Psoas muscle (tissue), 8 donors: ENCODE measurements around the gene NLRP6. TPM values are rescaled to one million over a fixed set of nuclear protein-coding genes. Genes with fewer than 3 reads are reported as not detected.
"Not testable (repeated sequence)": the region's sequence is repeated elsewhere in the genome, so short reads cannot be mapped to it uniquely, and the experiment has no call there.

ENCODE experiments used
- ATAC-seq, 4 donors: fragments of 200-7000 bp; cut with Tn5 transposase; one replicate each; pipeline ENCODE4 v1.9.1; 2020; ENCODE audit warnings: moderate library complexity in 3 of 4, mild to moderate bottlenecking in 2 of 4
- DNase-seq, 2 donors: peaks; one replicate each; pipeline ENCODE4 v3.0.0-alpha.2; 2020
- H3K27ac ChIP-seq: fragments of 200-600 bp; one replicate; pipeline ENCODE4 v1.8.0; 2022
- H3K27me3 ChIP-seq, 3 donors: fragments of 200-600 bp in 1 of 3; one replicate each; pipeline versions ENCODE4 v1.6.1 to v1.8.0; 2013 to 2022; ENCODE audit warnings: low read length in 2 of 3, mild to moderate bottlenecking in 2 of 3, moderate library complexity in 1 of 3; ENCODE audit not compliant: insufficient read depth in 3 of 3
- H3K36me3 ChIP-seq, 2 donors: fragments of 200-600 bp in 1 of 2; one replicate each; pipeline versions ENCODE4 v1.6.1 to v1.8.0; 2013 to 2022; ENCODE audit warnings: low read depth in 1 of 2, mild to moderate bottlenecking in 1 of 2, moderate library complexity in 1 of 2; ENCODE audit not compliant: insufficient read depth in 1 of 2
- H3K4me1 ChIP-seq: fragments of 200-600 bp; one replicate; pipeline ENCODE4 v1.8.0; 2022
- H3K4me3 ChIP-seq: fragments of 200-600 bp; one replicate; pipeline ENCODE4 v1.8.0; 2022; ENCODE audit warnings: mild to moderate bottlenecking
- H3K9me3 ChIP-seq: fragments of 200-600 bp; one replicate; pipeline ENCODE4 v1.8.0; 2022
- CTCF ChIP-seq: fragments of 200-600 bp; IDR thresholded peaks from one replicate; pipeline ENCODE4 v1.8.0; 2022; ENCODE audit warnings: antibody characterized with exemption
- WGBS, 3 donors: extraction: QIAGEN DNeasy Blood & Tissue Kit; methylation state at CpG; one replicate each; pipeline versions ENCODE4 v1.1.6 to v1.1.7; 2013; 5-methylcytosine and 5-hydroxymethylcytosine counted together
- intact Hi-C, 2 donors: fragments of 100-400 bp; cut with DNase I; formaldehyde crosslinking; loops; one replicate each; pipeline versions ENCODE4 v1.11.0 to v1.14.2; 2022
- polyA plus RNA-seq, 3 donors: library from polyadenylated mRNA; stranded (reverse); fragments of 200-250 nt; gene quantifications; one replicate each; pipeline ENCODE4 v1.2.3, GENCODE V29; 2013
- total RNA-seq, 4 donors: library from RNA; stranded (reverse); fragmentation: NEBNext Ultra II Directional in 2 of 4; extraction: Animal tissue kit (Norgen Biotek cat#: 25700) in 2 of 4; gene quantifications; one replicate each; pipeline versions ENCODE4 v1.2.1 to v1.2.4, GENCODE V29; 2021 to 2023
- donor health status: healthy with polysubstance abuse.
- donor health status: DM: no; HTN: no; CAD: no; lungs with moderate emphysema.
- donor health status: Bipolar disorder and iron deficiency.
- donor health status: healthy.
- donor health status: DM: yes; HTN: yes; CAD: no.
- donor health status: DM: no; HTN: no; CAD: no.
- donor health status: DM: no; HTN: no; CAD: no.
- donor health status: DM: yes; HTN: yes; CAD: no.

Gene NLRP6
- total and polyA plus RNA-seq, 7 donors: 0.03 to 0.17 (median 0.07) TPM; not detected in 3

DNA sequence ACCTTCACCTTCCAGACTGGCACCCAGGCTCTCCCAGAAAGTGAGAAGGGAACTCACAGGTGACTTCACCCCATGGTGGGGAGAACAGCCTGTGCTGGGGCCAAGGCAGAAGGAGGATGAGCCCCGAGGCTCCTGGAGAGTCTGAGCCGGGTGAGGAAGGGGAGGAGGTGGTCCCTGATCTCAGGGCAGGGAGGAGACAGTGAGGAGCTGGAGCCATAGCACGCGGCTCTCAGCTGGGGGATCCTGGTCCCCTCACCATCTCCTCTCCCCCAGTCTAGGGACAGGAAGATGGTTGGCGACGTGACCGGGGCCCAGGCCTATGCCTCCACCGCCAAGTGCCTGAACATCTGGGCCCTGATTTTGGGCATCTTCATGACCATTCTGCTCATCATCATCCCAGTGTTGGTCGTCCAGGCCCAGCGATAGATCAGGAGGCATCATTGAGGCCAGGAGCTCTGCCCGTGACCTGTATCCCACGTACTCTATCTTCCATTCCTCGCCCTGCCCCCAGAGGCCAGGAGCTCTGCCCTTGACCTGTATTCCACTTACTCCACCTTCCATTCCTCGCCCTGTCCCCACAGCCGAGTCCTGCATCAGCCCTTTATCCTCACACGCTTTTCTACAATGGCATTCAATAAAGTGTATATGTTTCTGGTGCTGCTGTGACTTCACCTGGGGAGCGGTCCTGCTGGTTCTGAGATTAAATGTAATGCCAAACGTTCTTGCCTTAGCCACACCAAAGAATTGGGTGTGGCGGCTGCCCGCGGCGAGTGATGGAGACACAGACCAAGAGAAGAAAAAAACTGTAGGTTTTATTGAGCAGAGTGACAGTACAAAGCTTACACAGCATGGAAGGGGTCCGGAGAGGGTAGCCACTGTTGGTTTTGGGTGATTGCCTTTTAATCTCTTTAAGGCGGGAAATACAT lies 30.8 kb downstream of the NLRP6 start:
- ATAC-seq, H3K27me3 ChIP-seq, H3K9me3 ChIP-seq, H3K4me1 ChIP-seq, intact Hi-C loops, H3K36me3 ChIP-seq: not testable (repeated sequence)
- peak in 1 of 2 donors; percentile 32 for DNase-seq
- WGBS, 3 donors: 38 to 46% (median 43%) methylated on average over 18 to 24 of the region's 24 CpGs
- Histone ChIP-seq H3K27ac (peak overlapping the region; percentile 55), H3K4me3 (peak overlapping the region; percentile 67)

DNA sequence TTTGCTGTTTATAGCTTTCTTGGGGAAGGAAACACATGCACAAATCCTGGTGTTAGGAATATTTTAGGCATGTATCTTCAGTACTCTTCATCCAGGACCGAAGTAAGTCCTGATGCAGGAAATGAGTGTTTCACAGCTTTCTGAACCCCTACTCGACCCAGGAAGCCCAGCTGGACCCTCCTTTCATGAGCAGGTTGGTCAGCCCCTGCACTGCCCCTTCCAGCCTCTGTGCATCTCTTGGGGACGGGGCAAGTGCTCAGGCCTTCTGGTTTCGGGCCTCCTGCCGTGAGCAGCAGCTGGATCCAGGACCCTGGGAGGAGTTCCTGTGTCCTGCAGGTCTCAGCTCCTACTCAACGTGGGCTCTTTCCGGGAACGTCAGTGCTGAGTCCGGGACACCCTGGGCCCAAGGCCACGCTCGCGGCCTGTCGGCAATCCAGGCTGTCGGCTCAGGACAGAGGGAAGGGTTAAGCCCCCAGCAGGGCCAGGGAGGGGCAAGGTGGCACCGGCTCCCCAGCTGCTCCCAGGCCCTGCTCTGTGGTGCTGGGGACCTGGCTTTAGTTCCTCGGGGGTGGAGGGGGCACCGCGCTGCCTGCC lies 31.9 kb downstream of the NLRP6 start:
- intact Hi-C loops, H3K9me3 ChIP-seq, H3K4me1 ChIP-seq, H3K36me3 ChIP-seq, H3K27me3 ChIP-seq: not testable (repeated sequence)
- H3K27ac ChIP-seq: peak overlapping the region; percentile 55
- DNase-seq (peak in 1 of 2 donors; percentile 50), ATAC-seq (peak in 1 of 4 donors; percentile 16)
- H3K4me3 ChIP-seq: peak overlapping the region; percentile 67
- WGBS, 3 donors: 10 to 16% (median 13%) methylated on average over 5 of the region's 18 CpGs

- DNase-seq (peak in 1 of 2 donors; percentile 48), ATAC-seq (peak; percentile 51 to 72 (median 64))
- peak overlapping the region; percentile 49 for H3K4me3 ChIP-seq
- H3K36me3 ChIP-seq, intact Hi-C loops, H3K4me1 ChIP-seq, H3K9me3 ChIP-seq, H3K27ac ChIP-seq: not testable (repeated sequence)
- WGBS, 3 donors: 0 to 10% (median 5%) methylated on average over 6 to 10 of the region's 71 CpGs
- H3K27me3 ChIP-seq: peaks cover 0 to 18% (median 5%) of the 10 kb centered on the region in 3 donors
These were observed 33.0 kb downstream of the NLRP6 start for GRCh38 chr11:311013-311748.

GRCh38 chr11:312092-312816 lies 34.0 kb downstream of the NLRP6 start:
- peak; percentile 14 to 44 for DNase-seq
- 61 to 63% (median 63%) methylated on average over 14 of the region's 14 CpGs for WGBS, 3 donors
- peaks cover 9% of the 10 kb centered on the region for H3K4me1 ChIP-seq

GRCh38 chr11:313304-313786 lies 35.1 kb downstream of the NLRP6 start:
- DNase-seq (peak in 1 of 2 donors; percentile 48), ATAC-seq (no peak)
- H3K27me3 ChIP-seq: peaks cover 0 to 28% (median 5%) of the 10 kb centered on the region in 3 donors
- H3K4me1 ChIP-seq: peaks cover 9% of the 10 kb centered on the region
- peak overlapping the region; percentile 67 for H3K4me3 ChIP-seq
- intact Hi-C loops: no loop called here
- H3K9me3 ChIP-seq: no peaks in the 10 kb centered on the region
- no peak for TF ChIP-seq CTCF
- 62 to 67% (median 63%) methylated on average over 8 of the region's 8 CpGs for WGBS, 3 donors
- no peaks in the 10 kb centered on the region for H3K36me3 ChIP-seq
- H3K27ac ChIP-seq: peak overlapping the region; percentile 71

More at GRCh38 chr11:312092-312816, 34.0 kb downstream of the NLRP6 start:
- H3K27ac ChIP-seq: peak overlapping the region; percentile 71
- no peak for ATAC-seq
- TF ChIP-seq CTCF: no peak
- no peaks in the 10 kb centered on the region for H3K9me3 ChIP-seq
- no peaks in the 10 kb centered on the region for H3K36me3 ChIP-seq
- H3K4me3 ChIP-seq: peak overlapping the region; percentile 67
- peaks cover 0 to 28% (median 5%) of the 10 kb centered on the region in 3 donors for H3K27me3 ChIP-seq
- intact Hi-C loops: no loop called here
